CD4-positive, alpha-beta T cell treated with Interleukin-4 for 4 hours (primary cell): ENCODE measurements around the gene NDRG3.
"Not testable (repeated sequence)": the region's sequence is repeated elsewhere in the genome, so short reads cannot be mapped to it uniquely, and the experiment has no call there.

ENCODE experiments used
- DNase-seq: peaks from one replicate; pipeline ENCODE4 v3.0.0-alpha.2; 2020

Gene NDRG3

GRCh38 chr20:36758276-36758675 is 12.4 kb upstream of the NDRG3 start:
- DNase-seq: no peak

DNA sequence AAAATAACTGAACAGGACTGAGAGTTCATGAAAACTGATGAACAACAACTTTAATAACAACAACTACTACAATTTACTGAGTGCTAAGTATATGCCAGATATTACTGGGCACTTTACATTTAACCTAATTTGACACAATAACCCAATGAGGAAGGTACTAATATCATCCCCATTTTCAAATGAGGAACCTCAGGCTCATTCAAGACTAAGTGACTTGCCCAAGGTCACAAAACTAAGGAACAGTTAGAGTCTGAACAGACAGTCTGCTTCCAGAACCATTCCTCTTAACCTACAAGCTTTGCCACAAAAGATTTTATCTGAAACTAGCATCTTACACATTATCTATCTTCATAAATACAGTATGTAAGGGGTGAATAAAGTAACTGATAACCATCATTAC is 10.6 kb upstream of the NDRG3 start:
- no peak for DNase-seq

- peak; percentile 58 for DNase-seq
These were observed 8.8 kb upstream of the NDRG3 start for GRCh38 chr20:36754656-36755222.

GRCh38 chr20:36752582-36752981 is 6.7 kb upstream of the NDRG3 start:
- DNase-seq: no peak

- DNase-seq: peak; percentile 17
These were observed 510 bp downstream of the NDRG3 start for GRCh38 chr20:36745234-36745926.

- DNase-seq: no peak
These were observed 1.1 kb downstream of the NDRG3 start for GRCh38 chr20:36744764-36745191.

GRCh38 chr20:36744243-36744642 is 1.6 kb downstream of the NDRG3 start:
- DNase-seq: no peak

- no peak for DNase-seq
These were observed 3.3 kb downstream of the NDRG3 start for GRCh38 chr20:36742558-36742957.

DNA sequence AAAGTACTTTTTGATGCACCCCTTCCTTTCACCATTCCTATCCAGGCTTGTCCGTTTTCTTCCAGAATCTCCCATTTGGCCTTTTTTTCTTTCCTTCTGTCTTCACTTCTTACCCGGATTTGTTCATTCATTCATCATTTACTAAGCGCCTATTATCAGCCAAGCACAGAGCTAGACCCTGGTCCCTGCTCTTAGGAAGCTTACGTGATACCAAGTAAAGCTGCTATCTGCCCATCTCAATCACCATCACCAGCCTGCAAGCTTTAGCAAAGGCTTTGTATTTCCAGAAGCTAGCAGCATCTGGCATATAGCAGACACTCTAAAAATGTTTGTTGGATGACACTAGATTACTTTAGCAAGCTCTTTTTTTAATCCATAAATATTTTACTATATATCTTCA is 4.8 kb downstream of the NDRG3 start:
- DNase-seq: no peak

- no peak for DNase-seq
These were observed 8.7 kb downstream of the NDRG3 start for GRCh38 chr20:36737183-36737499.

DNA sequence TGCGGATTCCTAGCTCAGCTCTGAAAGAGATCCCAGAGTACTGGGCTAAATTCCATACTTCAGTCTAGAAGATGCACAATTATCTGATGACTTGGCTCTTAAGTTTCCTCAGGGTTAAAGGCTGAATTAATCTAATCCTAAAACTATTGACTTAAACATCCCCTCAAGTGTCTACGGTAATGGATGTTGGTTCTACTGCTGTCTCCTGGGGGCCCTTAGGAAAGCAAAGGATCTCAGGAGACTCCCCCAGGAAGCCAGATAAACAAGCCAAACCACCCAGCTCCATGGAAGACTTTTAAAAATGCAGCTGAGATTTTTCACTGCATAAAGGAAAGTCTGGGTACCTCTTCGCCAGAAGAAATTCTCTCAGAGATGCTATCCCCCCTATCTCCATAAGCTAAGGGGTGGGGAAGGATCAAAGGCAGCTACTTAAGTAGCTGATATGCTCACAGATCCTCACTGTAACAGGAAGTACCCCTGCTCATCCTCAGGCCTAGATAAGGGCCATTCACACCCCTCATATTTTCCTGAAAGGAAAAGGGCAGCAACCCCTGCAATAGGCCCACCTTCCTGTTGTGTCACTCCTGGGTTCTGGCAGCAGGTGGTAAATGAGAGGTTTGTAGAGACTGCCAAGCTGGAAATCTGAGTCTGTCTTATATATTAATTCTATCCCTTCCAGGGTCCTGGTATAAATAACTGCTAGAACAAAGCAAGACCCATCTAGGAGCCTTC is 9.3 kb downstream of the NDRG3 start:
- DNase-seq: no peak

DNA sequence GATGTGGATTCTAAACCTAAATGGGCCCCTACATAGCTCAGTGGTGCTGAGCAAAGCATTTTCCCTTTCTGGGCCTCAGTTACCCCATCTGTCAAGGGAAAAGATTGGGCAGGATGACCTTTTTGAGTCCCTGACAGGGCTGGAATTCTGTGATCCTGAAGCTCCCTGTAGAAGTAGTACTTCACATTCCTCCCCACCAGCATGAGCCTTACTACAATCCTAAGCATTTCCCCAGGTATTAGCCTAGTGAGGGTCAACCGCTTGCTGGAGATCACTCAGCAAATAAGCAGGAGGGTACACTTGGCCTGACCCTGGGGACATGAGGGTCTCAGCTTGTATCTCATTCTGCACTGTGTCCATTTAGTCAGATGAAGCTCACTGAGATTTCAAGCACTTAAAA is 13.4 kb downstream of the NDRG3 start:
- DNase-seq: no peak

- no peak for DNase-seq
These were observed 16.9 kb downstream of the NDRG3 start for GRCh38 chr20:36728986-36729385.

DNA sequence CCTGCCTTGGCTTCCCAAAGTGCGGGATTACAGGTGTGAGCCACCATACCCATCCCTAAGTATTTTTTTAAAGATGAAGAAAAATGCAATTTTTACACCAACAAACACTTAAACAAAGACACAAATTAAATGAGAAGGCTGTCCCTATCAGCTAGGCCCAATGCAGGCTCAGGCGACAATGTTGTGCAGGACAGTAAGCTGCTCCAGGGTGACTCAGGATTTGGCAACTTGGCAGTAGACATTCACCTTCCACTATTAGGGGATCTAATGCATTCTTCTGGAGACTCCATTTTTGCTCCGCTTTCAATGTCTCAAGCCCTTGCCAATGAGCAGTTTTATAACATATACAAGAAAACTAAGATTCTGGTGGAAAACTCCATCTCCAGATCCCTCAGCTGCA is 19.7 kb downstream of the NDRG3 start:
- no peak for DNase-seq

DNA sequence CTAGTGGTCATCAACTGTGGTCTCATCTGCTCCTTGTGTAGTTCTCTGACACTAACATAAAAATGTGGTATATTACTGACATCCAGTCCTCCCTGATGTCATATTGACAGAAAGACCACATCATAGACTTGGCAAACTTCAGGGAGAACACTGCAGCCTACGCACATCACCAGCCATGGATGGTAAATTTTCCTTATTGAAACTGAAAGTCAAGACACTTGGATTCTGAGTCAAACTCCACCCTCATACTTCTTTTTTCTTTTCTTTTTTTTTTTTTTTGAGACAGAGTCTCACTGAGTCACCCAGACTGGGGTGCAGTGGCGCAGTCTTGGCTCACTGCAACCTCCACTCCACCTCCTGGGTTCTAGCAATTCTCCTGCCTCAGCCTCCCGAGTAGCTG is 25.4 kb downstream of the NDRG3 start:
- DNase-seq: no peak

DNA sequence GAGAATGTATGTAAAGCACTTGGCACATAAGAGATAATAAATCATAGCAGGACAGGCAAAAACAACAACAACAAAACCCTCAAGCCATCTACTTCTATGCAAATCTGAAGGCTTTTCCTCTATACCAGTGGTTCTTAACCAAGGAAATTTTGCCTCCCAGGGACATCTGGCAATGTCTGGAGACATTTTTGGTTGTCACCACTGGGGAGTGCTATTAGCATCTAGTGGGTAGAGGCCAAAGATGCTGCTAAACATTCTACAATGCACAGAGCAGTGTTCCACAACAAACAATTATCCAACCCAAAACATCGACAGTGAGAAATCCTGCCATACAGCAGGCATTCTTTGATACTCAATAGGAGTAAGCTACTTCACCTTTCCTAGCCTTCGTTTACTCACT is 28.2 kb downstream of the NDRG3 start:
- DNase-seq: peak; percentile 23

GRCh38 chr20:36717021-36717420 is 28.9 kb downstream of the NDRG3 start:
- no peak for DNase-seq

- DNase-seq: no peak
These were observed 33.1 kb downstream of the NDRG3 start for GRCh38 chr20:36712775-36713174.

DNA sequence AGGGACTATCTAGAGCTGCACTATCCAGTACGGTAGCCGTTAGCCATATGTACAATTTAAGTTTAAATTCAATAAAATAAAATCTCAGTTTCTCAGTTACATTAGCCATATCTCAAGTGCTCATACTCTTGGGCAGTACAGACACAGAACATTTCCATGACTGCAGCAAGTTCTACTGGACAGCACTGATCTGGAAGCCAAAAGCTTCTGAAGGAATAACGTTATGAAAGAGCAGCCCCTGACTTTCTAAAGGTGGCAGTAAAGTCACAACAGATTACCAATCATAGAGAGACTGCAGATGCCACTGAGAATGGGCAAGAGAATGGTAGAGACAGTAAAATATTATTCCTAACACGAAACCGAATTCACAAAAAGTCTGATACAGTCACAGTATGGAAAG is 36.8 kb downstream of the NDRG3 start:
- DNase-seq: no peak

GRCh38 chr20:36703530-36703929 is 42.4 kb downstream of the NDRG3 start:
- no peak for DNase-seq

DNA sequence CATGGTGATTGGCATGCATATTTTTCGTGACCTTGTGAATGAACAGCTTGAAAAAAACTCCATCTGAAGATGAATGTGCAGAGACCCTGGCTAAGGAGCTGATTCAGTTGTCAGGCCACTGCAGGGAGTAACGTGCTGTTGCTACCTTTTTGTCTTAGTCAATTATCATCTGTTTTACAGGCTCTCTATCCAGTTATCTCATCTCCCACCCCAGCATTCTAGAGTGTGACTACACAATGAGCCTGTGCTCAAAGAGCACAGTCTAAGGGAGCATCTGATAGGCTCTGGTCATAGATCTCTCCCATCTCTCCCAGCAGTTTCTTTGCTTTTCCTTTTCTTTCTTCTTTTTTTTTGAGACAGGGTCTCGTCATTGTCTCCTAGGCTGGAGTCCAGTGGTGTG is 45.5 kb downstream of the NDRG3 start:
- DNase-seq: no peak

DNA sequence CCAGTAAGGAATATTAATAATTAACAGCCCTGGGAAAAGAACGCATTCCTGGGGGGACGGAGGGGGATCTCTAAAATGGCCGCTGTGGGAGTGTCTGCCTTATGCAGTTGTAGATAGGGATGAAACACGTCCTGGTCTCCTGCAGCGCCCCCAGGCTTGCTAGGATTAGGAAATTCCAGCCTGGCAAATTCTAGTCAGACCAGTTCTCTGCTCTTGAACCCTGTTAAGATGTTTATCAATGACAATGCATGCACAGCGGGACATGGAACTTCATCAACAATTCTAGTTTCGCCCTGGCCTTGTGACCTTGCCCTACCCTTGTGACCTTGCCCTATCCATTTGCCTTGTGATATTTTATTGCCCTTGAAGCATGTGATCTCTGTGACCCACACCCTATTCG is 50.4 kb downstream of the NDRG3 start:
- DNase-seq: not testable (repeated sequence)

DNA sequence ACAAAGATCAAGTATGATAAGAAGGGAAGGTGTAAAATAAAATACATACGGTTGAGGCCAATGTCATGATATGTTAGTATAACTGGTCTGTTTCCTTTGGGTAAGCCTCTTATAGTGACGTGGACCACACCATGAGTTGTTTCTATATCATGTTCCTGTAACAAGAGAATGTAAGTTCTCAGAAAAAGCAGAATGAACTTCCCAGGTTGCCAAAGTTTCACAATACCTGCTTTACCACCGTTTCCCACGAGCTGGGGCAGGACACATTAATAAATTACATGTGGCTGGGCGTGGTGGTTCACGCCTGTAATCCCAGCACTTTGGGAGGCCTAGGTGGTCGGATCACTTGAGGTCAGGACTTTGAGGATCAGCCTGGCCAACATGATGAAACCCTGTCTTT is 57.3 kb downstream of the NDRG3 start:
- no peak for DNase-seq

DNA sequence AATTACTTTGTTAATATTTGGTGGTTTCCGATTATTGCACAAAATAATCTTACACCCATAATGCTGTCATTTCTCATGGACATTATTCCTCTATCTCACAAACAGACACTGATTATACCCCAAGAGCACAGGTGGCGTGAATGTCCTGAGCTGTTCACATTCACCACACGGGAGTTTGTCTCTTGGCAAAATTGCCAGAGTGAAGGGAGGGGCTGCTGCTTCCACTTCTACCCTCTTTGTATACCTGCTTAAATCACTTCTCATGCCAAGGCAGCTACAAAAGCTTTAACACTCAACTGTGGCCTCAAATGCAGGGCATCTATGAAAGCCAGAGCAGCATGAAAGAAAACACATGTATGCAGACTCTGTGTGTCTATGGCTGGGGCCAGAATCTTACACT is 58.0 kb downstream of the NDRG3 start:
- no peak for DNase-seq

- DNase-seq: no peak
These were observed 58.9 kb downstream of the NDRG3 start for GRCh38 chr20:36686944-36687343.
